Retina (tissue), 1 donor: Measurements from ENCODE around the gene MECR.

Experiments used
- DNase-seq: peaks from one replicate; pipeline ENCODE4 v3.0.0-alpha.2; 2016

Gene MECR

DNA sequence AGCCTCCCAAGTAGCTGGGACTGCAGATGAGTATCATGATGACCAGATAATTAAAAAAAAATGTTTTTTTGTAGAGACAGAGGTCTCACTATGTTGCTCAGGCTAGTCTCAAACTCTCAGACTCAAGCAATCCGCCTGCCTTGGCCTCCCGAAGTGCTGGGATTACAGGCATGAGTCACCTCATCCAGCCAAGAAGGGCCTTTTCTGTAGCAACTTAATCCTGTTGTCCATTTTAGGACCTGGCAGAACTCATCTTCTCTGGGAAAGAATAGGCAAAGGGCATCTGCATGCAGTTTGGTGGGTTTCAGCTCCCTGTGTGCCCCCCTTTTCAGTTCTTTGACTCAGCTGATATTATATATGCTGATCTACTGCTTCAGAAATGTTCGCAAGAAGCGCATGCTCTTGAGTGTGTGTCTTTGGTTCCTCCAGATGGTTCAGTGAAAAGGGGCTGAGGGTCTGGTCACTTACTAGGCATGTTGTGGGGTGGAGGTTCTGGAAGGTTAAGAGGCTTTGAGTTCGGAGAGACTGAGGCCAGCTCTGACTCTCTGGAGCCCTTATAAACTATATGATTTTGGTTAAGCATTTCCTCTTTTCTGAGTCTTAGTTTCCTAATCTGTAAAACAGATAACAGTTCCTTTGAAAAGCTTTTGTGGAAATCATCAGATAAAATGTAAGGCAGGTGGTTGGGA, 29.7 kb downstream of the MECR start:
- no peak for DNase-seq

DNA sequence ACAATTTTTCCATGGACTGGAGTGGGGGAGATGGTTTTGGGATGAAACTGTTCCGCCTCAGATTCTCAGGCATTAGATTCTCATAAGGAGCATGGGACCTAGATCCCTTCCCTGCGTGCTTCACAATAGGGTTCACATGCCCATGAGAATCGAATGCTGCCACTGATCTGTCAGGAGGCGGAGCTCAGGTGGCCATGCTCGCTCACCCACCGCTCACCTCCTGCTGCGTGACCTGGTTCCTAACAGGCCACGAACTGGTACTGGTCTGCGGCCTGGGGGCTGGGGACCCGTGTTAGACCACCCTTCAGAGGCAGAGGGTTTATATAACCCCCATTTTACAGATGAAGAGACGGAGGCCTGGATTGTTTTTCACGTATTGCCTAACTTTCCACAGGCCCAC, 32.7 kb downstream of the MECR start:
- no peak for DNase-seq

DNA sequence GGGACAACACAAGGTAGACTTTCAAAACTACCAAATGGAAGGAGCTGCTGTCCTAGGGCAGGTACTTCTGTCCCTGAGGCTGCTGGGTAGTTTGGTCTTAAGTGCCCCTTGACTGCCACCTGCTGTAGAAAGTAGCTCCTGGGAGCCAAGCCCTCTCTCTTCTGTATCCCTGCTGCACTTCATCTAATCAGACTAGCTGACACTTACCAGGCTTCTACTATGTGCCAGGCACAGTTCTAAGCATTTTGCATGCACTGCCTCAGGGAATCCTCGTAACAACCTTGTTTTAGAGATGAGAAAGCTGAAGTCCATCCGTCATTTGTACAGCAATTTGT, 33.2 kb downstream of the MECR start:
- no peak for DNase-seq

DNA sequence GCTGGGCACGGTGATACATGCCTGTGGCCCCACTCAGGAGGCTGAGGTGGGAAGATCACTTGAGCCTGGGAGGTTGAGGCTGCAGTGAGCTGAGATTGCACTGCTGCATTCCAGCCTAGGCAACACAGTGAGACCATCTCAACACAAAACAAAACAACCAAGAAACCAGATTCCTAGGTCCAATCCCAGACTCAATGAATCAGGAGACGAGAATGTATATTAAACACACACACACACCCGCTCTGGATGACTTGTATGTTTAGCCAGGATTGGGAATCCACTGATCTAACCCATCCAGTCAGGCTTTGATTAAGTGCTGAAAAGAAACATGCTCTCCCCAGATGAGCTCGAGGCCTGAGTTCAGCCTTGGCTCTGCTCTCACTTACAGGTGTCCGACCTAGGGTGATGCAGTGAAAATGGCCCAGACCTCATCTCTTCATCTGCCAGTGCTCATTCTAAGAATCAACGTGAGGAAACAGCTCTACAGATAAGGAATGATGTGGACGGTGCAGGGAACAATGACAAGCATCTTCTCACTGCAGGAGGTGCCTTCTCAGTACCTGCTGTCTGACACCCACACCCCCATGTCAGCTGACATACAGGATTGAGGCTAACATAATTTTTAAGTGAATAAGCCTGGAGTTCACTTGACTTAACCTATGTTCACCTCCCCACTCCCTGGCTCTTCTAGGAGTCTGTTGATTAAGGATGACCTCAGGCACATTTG, 33.7 kb downstream of the MECR start:
- DNase-seq = no peak

DNA sequence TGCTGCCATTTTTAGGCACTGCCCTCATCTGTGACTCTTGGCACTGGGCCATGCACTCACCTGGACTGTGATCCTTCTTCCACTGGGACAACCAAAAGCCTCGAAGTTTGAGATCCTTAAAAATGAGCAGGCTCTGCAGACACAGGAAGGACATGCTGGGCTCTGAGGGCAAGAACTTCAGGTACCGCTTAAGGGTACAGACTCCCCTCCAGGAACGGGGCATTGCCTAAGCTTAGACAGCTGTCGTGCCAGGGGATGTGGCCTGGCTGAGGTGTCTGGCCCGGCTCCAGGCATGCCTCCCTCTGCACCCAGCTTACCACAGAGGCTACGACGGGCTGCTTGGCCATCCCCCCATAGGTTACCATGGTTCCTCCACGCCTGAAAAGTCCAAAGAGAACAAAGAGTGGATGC, 34.8 kb downstream of the MECR start:
- DNase-seq = no peak

DNA sequence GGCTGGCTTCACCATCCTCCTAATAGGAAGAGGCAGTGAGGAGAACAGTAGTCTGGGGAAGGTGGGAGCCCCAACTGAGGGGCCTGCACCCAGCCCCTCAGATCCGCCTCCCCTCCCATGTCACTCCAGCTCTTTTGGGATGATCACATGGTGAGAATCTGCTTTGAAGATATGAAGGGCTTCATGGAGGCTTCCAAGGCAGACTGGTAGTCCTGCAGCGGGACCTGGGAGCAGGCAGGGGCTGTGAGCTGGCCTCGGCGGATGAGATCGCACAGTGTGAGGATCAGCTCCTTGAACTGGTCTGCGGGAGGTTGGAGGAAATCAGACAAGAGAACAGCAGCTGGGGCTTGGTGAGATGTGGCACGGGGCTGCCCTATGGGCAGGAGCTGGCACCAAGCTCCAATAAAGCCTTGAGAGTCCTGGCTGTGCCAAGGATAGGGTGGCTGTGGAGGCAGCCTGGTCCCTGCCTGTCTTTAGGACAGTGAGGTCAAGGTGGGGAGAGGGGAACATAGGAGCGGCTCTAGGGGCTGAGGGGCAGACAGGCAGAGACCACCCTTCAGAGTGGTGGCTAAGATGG, 36.8 kb downstream of the MECR start:
- no peak for DNase-seq

DNA sequence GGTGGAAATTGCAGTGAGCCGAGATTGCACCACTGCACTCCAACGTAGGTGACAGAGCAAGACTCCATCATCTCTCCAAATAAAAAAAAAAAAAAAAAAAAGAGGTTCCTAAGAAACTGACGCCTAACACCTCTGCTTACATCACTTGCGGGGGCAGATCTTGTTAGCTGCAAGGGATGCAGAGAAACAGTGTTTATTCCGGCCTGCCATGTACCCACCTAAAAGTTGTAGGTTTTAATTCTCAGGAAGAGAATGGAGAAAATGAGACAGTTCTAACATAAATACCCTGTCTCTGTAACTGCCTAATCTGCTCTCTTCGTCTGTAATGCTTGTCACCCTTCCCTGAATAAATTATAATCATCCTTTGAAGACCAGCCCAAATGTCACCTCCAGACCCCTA, 40.0 kb downstream of the MECR start:
- DNase-seq = no peak

DNA sequence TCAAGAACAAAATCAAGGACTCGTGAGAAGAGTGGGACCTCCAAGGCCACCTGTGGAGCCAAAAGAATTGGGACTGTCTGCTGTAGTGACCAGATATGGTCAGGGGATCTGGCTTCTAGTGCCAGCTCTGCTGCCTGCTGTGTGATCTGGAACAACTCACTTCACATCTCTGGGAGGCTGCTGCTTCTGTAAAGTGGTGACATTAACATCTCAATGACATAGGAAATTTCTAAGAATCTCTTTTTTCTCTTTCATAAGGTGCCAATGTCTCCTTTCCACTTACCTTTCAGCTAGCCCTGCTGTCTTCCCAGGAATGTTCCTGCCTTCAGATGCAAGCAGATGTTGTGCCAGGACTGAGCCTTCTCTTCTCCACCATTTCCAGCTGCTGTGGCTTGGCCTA, 44.0 kb downstream of the MECR start:
- DNase-seq = no peak

DNA sequence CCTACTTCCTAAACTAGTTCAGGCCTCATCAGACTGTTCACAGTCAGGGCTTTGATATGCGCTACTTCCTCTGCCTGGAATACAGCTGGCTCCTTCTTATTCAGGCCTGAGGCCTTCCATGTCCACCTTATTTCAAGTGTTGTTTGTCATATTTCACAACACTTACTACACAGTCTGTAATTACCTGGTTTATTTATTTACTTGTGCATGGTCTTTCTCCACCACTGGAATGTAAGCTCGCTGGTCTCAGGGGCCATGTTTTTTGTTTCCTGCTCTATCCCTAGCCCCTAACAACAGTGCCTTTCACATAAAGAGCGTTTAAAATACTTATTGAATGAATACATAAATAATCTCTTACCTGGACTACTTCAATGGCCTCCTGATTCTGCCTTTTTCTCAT, 44.5 kb downstream of the MECR start:
- DNase-seq = no peak

DNA sequence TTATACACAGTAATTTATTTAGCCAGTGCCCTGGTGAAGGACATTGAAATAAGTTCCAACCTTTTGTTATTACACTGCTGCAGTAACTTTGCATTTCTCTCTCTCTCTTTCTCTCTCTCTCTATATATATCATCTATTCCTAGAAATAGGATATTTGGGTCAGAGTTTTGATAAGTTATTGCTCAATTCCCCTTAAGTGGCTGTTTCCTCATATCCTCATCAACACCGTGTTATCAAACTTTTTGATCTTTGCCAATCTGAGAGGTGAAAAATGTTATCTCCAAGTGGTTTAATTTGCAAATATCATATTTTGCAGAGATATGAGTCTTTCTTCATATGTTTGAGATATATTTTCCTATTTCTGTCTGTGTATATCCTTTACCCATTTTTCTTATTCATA, 47.4 kb downstream of the MECR start:
- DNase-seq = no peak

DNA sequence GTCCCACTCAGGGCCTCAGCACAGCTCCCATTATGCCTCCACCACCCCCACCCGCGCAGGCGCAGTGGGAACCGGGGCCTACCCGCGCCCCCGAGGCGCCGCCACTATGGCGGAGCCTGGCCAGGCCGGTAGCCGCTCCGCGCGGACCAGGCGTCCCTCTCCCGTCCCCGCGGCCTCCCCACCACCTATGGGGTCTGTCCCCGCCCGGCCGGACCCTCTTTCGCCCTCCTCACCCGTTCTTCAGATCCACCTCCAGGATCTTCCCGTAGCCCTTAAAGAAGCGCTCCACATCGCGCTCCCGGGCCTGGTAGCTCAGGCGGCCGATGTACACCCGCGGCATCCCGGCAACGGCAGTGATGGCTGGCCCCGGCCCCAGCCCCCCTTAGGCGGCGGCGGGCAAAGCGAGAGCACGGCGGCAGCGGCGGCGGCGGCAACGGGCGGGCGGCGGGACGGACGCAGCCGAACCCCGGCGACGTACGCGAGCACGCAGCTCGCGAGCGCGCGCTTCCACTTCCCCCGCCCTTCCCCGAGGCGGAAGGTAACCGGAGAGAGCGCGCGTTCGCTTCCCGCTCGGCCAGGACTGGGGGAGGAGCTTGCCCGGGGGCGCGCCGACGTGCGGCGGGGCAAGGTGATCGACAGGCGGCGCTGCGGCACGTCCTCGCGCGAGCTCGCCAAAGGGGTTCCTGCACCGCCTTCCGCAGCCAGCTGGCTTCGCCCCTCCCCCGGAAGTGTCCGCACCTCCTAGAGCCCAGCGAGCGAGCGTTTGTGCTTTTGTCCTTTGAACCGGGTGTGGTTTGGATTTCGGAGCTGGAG, 49.1 kb downstream of the MECR start, which contains the start of gene SRSF4:
Gene SRSF4 (minus strand): TSS at position 488 of the 813 bp plus-strand sequence. CDS start 148 bp downstream, at position 340.
- DNase-seq = peak; percentile 100

DNA sequence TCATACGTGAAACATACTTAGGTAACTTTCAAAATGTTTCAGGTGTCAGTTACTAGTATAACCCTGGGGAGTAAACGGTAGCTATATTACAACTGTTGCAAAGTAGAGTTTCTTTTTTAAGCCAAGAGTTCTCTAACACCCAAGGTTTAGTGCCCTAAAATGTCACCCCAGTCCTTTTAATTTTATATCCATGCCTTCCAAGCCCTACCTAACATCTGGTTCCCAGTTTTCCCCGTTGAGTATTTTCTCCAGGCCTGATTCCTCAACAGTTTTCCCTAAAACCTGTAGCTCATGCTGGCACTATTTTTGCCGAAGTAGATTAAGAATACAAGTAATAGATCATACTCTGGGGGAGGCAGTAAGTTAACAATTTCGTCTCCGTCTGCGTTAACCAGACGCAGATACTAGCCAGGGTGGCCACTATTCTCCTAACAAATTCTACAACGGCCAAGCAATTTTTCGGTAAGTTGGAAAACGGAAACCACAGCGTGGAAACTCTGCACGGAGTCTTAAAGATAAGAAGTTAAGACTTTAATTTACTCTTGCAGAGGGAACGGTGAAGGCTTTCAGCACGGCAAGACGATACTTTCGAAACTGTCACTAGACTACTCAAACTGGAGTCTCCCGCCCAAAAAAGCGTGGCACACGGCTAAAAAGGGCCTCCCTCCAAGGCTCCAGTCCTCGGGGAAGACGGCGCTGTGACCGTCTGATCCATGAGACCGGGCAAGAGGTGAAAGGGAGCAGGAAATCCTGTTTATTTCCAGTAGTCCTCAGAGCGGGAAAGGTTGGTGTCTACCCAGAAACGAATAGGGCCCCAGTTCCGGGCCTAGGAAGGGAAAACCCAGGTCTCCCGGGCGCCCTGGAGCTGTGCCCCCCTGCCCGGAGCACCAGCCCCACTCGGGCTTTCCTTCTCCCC, 50.0 kb downstream of the MECR start:
- no peak for DNase-seq

DNA sequence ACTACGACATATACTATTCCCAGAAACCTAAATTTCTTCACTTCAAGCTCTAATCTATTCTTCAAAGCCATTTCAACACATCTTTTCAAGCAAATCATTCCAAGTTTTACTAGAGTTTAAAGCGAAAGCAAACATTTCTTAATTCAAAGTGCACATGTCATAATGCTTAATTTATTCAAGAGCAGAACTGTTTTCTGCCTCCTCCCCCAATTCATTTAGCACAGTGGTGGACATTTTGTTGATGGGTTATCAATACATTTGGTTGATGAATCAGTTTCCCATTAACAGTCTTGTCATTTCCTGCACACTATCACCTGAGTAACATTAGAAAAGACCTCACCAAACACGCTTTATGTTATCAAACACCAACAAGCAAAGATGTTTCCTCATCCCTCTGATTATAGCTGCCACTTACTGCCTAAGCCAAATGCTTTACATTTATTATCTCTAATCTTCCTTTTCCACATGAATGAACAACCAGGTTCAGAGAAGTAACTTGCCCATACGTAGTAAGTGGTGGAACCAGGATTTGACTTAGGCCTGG, 51.0 kb downstream of the MECR start:
- DNase-seq = no peak

DNA sequence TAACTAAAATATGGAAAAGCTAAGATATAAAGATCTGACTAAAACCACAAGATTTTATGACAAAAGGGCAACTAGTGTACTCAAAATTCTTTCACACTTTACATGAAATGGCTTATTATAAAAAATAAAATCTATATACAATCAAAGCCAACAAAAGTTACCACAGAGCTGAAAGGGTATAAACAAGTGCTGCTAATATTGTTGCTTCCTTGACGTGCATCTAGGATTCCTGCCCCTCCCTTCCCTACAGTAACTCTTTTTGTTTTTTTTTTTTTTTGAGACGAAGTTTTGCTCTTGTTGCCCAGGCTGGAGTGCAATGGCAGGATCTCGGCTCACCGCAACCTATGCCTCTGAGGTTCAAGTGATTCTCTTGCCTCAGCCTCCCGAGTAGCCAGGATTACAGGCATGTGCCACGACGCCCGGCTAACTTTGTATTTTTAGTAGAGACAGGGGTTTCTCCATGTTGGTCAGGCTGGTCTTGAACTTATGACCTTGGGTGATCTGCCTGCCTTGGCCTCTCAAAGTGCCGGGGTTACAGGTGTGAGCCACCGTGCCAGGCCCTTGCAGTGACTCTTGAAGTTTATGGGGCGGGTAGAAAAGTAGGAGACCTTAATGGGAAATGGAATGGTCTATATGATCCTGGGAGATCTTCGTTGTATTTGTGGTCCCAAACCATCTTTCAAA, 53.6 kb downstream of the MECR start:
- no peak for DNase-seq

DNA sequence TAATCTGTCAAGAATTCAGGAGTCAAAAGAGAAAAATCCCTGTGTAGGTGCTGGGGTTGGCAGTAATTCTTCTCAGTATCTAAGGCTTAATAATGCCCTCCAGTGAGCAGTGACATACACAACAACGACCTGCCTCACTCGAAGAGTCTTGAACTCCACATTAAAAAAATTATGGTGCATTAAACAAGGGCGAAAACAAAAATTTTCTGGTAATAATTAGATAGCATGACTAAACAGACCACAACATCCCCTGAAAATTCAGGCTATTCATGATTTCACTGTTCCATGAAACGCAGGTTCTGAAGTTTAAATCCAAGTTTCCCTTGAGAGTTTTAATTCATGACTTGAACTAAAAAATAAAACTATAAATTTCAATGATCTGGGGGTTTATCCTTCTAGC, 54.2 kb downstream of the MECR start:
- DNase-seq = no peak

DNA sequence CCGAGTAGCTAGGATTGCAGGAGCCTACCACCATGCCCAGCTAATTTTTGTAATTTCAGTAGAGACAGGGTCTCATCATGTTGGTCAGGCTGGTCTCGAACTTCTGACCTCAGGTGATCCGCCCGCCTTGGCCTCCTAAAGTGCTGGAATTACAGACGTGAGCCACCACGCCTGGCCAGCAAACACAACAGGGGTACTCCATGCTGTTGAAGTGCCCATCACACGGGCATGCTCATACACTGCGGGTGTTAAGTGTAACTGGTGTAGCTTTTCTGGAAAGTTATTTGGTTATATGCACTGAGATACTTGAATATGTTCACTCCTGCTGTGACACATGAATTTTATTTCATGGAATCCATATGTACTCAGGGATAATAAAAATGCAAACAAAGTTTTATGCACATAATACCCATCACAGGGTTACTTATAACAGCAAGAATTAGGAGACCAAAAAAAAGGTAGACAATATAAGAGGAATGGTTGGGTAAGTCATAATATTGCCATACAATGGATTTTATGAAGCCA, 58.3 kb downstream of the MECR start:
- DNase-seq = no peak

DNA sequence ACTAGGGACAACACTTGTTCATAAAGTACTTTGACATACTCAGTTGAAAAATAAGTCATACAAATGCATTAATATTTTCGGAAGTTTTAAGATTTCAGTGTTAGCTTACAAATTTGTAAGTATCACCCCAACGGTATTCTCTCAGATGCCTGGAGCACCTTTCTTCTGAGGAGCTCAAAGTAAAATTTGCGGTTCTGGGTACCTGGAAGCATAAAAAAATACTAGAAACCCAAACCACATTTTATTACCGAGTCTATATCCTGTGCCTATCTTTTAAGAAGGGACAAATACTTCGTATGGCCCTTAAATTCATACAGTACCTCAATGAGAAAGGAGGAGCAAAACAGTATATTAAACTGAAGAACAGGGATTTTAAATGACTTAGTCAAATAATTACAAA, 59.2 kb downstream of the MECR start:
- DNase-seq = no peak

DNA sequence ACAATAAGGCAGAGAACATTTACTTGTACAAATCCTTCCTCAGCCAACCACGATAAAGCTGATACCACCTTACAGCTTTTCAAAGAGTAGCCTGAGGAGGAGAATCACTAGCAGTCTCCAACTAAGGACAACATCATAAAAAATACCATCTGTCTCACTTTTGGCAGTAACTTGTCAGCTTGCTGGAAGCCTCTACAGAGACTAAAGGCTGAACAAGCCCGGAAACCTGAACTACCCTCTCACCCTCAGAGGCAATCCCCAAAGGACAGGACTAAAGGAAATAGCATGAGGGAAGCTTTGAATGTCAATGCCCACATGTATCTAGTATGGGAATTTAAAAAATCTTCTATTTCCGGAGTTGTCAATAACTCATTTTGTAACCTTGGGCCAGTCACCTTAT, 59.6 kb downstream of the MECR start:
- DNase-seq = no peak

DNA sequence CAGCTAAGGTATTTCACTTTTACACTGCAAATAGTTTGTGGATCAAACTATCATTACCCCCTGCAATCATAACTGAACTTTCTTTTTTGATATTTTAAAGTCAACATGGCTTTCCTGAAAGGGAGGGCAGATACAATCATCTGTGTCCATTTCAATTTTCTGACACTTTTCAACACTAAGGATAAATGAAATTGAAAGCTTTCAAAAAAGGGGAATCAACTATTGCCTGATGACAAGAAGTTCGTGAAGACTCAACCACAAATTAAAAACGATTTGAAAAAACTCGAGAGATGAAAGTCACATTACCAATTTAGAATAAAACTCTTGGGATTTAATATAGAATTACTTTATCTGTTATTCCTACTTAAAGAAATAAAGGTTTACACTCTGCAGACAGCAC, 60.8 kb downstream of the MECR start:
- DNase-seq = no peak

DNA sequence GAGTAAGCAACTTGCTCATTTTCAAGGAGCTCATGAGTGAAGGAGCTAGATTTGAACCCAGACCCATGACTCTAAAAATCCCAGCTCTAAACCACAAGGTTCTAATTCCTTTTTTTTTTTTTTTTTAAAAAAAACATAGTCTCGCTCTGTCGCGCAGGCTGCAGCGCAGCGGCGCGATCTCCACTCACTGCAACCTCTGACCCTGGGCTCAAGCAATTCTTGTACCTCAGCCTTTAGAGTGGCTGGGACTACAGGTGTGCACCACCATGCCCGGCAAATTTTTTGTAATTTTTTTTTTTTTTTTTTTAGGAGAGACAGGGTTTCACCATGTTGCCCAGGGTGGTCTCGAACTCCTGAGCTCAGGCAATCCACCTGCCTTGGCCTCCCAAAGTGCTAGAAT, 62.8 kb downstream of the MECR start:
- no peak for DNase-seq

DNA sequence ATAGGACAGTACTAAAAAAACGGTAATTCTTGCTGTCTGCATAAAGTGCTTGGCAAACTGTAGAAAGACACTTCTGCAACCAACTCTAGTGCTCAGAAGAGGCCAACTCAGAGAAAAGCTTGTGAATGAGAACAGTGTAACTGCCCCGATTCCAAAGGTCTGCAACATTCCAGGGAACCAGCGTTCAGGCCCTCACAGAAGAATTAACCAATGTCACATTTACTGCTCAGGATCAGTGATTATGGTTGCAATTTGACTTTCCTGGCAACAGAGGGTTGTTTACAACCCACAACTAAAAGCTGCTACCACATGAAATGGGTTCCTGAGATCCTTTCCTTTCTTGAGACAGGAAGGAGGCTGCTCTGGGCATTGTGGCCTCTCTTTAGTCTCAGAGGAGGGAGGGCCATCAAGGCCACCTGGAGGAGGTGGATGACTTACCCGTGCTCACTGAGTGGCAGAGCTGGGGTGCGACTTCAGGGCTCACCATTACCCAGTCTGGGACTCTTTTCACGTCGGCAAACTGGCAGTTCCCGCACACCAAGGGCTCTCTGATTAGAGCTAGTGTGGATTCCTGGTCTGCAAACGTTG, 64.3 kb downstream of the MECR start:
- DNase-seq = no peak
